ENCODE data around the gene FANCI.

Gene FANCI

GRCh38 chr15:89307791-89308190 lies 64.0 kb downstream of the FANCI start:
- no peak for DNase-seq (ENCODE audit: low spot score)

GRCh38 chr15:89308236-89308635 lies 64.5 kb downstream of the FANCI start:
- DNase-seq (ENCODE audit: low spot score) = no peak

- peak; percentile 28 for DNase-seq (ENCODE audit: low spot score)
These were observed 66.2 kb downstream of the FANCI start for GRCh38 chr15:89309993-89310392.

- no peak for DNase-seq (ENCODE audit: low spot score)
These were observed 71.7 kb downstream of the FANCI start for GRCh38 chr15:89315375-89315929.

- no peak for DNase-seq (ENCODE audit: low spot score)
These were observed 72.7 kb downstream of the FANCI start for GRCh38 chr15:89316504-89316903.

- DNase-seq (ENCODE audit: low spot score) = no peak
These were observed 73.5 kb downstream of the FANCI start for GRCh38 chr15:89317186-89317720.

- DNase-seq (ENCODE audit: low spot score) = no peak
These were observed 75.9 kb downstream of the FANCI start for GRCh38 chr15:89319678-89320077.

- no peak for DNase-seq (ENCODE audit: low spot score)
These were observed 76.4 kb downstream of the FANCI start for GRCh38 chr15:89320200-89320599.

- no peak for DNase-seq (ENCODE audit: low spot score)
These were observed 78.0 kb downstream of the FANCI start for GRCh38 chr15:89321521-89322410.

- no peak for DNase-seq (ENCODE audit: low spot score)
These were observed 79.0 kb downstream of the FANCI start for GRCh38 chr15:89322822-89323221.

GRCh38 chr15:89323825-89324224 lies 80.0 kb downstream of the FANCI start:
- DNase-seq (ENCODE audit: low spot score) = no peak

GRCh38 chr15:89325039-89325803 lies 81.4 kb downstream of the FANCI start:
- no peak for DNase-seq (ENCODE audit: low spot score)

GRCh38 chr15:89326316-89326715 lies 82.5 kb downstream of the FANCI start:
- no peak for DNase-seq (ENCODE audit: low spot score)

GRCh38 chr15:89327113-89327512 lies 83.3 kb downstream of the FANCI start:
- no peak for DNase-seq (ENCODE audit: low spot score)

- no peak for DNase-seq (ENCODE audit: low spot score)
These were observed 84.8 kb downstream of the FANCI start for GRCh38 chr15:89328398-89329254.

GRCh38 chr15:89329329-89330084 lies 85.7 kb downstream of the FANCI start:
- DNase-seq (ENCODE audit: low spot score) = no peak

GRCh38 chr15:89330119-89330518 lies 86.3 kb downstream of the FANCI start:
- DNase-seq (ENCODE audit: low spot score) = no peak

- DNase-seq (ENCODE audit: low spot score) = no peak
These were observed 87.3 kb downstream of the FANCI start for GRCh38 chr15:89330881-89331595.

- peak; percentile 29 for DNase-seq (ENCODE audit: low spot score)
These were observed 88.7 kb downstream of the FANCI start for GRCh38 chr15:89332446-89332845.

All from hematopoietic multipotent progenitor cell treated with erythropoietin and hydrocortisone succinate and interleukin-3 and kit ligand, for 15 days (in vitro differentiated cells).